Hematopoietic multipotent progenitor cell treated with erythropoietin and hydrocortisone succinate and interleukin-3 and kit ligand, for 4 days (in vitro differentiated cells): ENCODE results near the gene ACAD11.

Source experiments
- DNase-seq: peaks from one replicate; pipeline ENCODE4 v3.0.0-alpha.2; 2015

Gene ACAD11, protein sequence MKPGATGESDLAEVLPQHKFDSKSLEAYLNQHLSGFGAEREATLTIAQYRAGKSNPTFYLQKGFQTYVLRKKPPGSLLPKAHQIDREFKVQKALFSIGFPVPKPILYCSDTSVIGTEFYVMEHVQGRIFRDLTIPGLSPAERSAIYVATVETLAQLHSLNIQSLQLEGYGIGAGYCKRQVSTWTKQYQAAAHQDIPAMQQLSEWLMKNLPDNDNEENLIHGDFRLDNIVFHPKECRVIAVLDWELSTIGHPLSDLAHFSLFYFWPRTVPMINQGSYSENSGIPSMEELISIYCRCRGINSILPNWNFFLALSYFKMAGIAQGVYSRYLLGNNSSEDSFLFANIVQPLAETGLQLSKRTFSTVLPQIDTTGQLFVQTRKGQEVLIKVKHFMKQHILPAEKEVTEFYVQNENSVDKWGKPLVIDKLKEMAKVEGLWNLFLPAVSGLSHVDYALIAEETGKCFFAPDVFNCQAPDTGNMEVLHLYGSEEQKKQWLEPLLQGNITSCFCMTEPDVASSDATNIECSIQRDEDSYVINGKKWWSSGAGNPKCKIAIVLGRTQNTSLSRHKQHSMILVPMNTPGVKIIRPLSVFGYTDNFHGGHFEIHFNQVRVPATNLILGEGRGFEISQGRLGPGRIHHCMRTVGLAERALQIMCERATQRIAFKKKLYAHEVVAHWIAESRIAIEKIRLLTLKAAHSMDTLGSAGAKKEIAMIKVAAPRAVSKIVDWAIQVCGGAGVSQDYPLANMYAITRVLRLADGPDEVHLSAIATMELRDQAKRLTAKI

DNA sequence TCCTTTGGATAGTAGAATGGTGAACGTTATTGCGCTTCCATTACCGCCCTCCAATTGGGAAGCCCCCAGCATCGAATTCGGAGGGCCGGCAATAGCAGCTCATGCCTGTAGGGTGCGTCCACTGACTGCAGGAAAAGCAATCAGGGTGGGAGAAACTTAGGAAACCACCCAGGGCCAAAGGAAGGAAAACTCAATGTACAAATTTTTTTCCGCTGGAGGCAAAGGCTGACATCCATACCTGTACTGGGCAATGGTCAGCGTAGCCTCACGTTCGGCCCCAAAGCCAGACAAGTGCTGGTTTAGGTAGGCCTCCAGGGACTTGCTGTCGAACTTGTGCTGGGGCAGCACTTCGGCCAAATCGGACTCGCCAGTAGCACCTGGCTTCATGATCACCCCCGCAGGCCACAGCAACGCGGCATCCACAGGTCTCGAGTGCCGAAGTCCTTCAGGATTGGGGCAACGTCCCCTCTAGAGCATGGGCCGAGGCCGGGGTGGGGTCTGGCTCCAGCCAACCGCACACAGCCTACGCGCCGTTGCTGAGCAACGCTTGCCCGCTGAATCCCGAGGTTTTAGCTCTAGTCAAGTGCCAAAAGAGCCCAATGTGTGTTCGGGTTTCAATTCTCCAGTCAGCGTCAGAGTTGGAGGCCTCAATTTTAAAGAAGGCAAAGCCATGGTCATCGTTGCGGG is at the start of gene ACAD11:
TSS of gene ACAD11 (minus strand) at position 445 of the 687 bp plus-strand sequence. CDS start at position 387, 58 bp downstream.
- peak; percentile 83 for DNase-seq

DNA sequence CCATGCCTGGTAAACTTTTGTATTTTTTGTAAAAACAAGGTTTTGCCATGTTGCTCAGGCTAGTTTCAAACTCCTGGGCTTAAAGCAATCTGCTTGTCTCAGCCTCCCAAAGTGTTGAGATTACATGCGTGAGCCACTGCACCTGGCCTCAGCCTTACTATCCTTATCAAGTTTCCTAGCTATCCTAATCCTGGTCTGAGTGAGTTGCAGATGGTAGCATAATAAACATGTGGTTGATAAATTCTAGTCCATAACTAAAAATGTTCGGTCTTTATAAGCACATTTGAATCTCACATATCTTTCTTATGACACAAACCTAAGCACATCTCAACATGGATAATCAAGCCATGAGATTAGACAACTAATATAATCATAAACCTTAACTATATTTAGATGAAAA is 44.1 kb upstream of the ACAD11 start:
- no peak for DNase-seq

DNA sequence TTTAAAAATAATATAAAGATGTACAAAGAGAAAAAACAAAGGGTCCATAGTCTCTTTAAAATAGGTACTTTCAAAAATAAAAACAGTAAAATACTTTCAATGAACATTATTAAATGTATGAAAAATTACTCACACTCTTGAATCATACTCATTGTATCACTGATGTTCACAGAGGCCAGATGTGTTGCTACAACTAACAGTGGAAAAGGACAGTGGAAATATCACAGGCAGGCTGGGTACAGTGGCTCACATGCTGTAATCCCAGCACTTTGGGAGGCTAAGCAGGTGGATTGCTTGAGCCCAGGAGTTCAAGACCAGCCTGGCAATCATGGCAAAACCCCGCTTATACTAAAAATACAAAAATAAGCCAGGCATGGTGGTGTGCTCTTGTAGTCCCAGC is 35.8 kb upstream of the ACAD11 start:
- no peak for DNase-seq

DNA sequence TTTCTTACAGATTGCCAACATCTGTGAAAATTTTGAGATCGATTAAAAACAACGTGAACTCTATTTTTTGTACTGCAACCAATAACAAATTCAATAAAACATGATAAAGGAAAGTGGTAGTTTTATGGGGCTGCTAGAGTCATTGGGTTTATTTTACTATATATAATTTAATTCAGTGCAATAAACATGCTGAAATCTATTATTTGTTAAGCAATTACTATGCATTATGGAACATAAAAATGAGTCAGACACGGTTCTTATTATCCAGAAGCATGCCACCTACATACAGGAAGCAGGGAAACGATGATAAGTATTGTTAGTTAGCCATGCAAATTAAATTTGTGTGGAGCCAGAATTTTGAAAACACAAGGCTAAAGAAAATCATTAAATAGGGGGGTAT is 35.4 kb upstream of the ACAD11 start:
- no peak for DNase-seq

DNA sequence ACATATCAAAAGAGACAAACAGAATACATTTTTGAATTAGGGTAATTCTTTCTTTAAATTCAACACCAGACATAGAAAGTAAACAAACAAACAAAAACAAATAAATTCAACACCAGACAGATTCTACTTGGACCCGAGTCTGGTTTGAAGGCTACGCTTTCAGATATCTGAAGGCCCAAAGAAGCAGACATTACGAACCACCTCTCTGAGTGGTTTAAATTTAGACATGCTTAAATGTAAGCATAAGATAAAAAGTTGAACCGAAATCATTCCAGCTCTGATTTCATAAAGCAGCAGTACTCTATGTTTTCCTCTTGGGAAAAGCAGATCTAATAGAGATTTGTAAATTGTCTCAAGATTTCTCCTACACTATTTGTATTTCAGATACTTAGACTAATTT is 30.4 kb upstream of the ACAD11 start:
- DNase-seq, result no peak

DNA sequence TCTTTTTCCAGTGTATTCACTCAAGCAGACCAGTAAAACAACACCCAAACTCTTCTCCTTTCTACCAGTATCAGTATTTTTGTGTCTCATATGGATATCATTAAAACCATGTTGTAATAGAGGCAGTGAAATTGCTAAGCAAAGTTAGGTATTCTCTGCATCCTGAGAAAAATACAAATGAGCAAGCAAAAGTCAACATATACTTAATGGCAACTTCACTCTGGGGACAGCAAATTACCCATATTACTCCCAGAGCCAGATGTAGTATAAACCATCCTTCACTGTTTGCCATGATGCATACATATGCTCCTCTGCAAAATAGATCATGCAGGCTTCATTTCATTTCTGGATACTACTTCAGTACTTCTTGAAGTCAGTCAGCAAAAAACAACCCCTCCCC is 22.6 kb upstream of the ACAD11 start:
- no peak for DNase-seq

DNA sequence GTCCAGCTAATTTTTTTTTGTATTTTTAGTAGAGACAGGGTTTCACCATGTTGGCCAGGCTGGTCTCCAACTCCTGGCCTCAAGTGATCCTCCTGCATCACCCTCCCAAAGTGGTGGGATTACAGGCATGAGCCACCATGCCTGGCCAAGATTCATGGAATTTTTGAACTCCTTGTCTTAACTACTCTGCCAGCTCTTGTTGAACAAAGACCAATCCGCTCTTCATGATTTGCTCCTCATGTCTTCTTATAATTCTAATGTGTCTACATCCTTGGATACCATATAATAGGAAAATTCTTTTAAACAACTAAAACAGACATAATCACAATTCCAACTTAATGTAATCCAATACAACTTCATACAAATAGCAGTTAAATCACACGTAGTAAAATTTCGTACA is 21.8 kb upstream of the ACAD11 start:
- DNase-seq, result no peak

DNA sequence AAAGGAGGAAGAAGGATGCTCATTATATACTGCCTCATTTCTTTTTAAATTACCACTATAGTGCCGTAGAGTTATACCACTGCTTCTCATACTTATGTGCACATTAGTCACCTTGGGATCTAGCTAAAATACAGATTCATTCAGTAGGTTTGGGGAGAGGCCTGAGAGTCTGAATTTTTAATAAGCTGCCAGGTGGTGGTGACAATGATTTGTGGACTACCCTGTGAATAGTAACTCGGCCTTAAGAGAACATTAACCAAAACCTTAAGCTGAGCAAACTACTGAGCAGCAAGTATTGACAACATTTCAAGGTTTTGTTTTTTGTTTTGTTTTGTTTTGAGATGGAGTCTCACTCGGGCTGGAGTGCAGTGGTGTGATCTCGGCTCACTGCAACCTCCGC is 20.3 kb upstream of the ACAD11 start:
- no peak for DNase-seq

DNA sequence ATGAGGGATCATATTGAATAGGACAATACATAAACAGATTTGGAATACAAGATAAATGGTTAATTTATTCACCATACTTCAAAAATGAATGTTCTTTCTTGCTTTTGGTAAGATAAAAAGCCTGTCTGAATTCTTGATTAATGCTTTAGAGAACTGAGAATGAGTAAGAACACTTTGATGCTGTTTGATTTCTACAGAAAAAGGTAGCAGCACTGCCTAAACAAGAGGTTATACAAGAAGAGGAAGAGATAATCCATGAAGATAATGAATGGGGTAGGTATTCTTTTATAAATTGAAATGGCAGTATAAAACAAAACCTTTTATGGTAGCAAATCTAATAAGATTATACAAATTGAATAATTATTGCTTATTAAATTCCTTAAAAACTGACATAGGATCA is 15.8 kb upstream of the ACAD11 start:
- DNase-seq, result no peak

DNA sequence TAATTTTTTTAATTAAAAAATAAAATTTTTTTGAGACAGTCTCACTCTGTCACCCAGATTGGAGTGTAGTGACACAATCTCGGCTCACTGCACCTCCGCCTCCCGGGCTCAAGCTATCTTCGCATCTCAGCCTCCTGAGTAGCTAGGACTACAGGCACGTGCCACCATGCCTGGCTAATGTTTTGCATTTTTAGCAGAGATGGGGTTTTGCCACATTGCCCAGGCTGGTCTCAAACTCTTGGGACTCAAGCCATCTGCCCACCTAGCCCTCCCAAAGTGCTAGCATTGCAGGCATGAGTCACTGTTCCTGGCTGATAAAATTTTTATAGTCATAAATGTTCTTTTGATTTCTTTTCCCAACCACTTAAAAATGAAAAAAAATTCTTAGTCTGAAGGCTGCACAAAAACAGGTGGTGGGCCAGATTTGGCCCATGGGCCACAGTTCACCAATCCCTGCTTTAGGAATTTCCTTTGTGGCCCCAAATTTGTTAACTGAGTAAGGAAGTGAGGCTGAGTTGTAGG is 9.7 kb upstream of the ACAD11 start:
- peak; percentile 22 for DNase-seq

DNA sequence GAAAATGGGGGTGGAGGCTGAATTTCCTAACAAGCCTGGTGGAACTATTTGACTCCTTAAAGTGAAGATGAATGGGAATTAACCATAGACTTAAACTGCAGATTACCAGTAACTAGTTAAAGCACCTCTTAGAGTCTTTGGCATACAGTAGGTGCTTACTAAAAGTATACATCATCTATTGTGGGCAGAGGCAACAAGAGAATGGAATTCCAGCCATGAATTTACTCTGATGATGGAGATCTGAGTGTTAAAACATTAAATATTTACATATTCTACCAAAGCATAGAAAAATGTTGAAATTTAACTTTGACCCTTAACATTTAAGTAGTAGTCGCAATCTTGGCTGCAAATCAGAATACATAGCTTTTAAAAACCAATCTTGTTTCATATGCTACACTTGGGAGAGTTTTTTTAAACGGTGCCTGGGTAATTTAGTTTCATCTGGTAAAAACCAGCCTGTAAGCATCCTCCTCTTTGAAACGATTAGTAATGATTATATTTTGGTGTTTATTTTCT is 5.7 kb upstream of the ACAD11 start:
- DNase-seq, result no peak

DNA sequence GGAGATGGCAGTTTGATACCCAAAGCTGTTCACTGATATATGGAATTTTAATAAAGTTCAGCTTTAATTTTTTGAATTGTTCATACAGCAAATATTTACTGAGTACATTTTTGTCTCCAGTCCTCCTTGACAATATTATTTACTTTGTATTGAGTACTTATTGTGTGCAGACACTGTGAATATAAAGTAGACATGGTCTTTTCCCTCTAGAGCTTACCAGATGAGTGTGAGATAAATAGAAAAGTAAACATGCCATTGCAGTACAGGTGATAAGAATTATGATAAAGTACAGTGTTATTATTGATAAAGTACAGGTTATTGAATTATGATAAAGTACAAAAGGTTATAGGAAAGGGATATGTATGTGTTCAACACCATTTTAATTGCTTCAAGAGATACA is 2.6 kb upstream of the ACAD11 start:
- DNase-seq, result no peak

DNA sequence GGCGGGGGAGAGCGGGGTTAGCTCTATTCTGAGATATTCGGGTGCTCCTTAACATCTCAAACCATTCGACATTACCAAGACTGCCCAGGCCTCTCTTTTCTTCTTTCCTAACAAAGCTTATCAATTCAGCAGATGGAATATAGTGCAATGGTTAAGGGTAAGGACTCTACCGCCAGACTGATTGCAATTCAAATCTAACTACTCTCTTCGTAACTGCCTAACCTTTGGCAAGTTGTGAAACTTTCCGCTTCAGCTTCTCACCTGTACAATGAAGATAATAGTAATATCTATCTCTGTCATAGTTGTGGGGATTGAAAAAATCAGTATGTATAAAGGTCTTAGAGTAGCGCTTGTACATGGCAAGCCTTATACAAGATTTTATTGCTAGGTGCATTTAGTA is 1.5 kb upstream of the ACAD11 start:
- no peak for DNase-seq

DNA sequence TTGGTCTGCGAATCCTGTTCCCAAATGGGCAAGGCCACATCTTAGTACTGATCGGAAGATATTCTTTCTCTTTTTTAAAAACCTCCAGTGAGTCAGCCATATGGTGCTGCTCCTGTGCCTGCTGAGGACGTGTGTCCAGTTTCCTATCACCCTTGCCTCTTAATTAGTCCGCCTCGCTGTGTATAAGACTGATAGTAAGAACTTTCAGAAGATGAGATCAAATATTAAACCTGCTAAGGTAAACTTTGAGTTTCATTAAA is 1.1 kb upstream of the ACAD11 start:
- peak; percentile 56 for DNase-seq

DNA sequence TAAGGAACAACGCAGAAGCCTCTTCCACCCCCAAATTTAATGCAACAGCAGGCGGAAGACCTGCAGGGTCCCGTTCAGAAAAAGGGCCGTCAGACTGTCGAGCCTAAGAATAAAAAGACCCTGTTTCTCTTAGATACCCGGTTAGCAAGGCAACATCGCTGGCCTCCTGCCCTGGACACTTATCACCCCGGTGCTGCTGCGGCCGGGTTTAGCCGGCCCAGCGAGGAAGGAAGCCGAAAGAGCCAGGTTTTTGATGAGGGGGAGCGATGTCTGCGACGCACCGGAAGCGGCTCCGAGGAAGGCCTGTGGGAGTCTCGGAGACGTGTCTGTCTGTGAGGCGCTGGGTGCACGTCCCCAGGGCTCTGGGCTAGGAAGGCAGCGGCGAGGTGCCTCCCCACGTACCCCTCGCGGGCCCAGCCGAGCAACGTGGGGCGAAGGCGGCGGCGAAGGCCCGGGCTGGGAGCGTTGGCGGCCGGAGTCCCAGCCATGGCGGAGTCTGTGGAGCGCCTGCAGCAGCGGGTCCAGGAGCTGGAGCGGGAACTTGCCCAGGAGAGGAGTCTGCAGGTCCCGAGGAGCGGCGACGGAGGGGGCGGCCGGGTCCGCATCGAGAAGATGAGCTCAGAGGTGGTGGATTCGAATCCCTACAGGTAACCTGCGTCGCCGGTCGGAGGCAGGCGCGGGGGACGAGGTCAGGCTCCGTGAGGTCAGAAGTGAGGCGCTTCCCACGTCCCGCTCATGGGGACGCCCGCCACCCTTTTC is 622 bp upstream of the ACAD11 start, which contains the start of gene UBA5:
TSS of gene UBA5 (plus strand) at position 278 of the 759 bp plus-strand sequence. CDS start at position 487, 209 bp downstream.
- peak; percentile 87 for DNase-seq

DNA sequence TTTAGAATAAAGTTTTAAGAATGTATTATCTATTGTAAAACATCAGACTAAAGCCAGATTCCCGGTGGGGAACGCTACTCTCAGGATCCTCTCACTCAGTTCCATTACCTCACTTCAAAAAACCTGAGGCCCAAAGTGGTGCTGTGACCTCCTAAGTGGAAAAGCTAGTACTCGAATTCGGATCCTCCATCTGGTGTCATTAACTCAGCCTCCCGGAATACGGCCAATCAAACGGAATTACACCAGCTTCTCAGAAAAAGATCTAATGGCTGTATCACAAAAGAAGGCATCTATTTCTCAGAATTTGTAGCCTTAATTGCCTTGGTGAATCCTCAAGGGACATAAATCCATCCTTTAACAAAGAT is 627 bp downstream of the ACAD11 start:
- DNase-seq, result no peak

DNA sequence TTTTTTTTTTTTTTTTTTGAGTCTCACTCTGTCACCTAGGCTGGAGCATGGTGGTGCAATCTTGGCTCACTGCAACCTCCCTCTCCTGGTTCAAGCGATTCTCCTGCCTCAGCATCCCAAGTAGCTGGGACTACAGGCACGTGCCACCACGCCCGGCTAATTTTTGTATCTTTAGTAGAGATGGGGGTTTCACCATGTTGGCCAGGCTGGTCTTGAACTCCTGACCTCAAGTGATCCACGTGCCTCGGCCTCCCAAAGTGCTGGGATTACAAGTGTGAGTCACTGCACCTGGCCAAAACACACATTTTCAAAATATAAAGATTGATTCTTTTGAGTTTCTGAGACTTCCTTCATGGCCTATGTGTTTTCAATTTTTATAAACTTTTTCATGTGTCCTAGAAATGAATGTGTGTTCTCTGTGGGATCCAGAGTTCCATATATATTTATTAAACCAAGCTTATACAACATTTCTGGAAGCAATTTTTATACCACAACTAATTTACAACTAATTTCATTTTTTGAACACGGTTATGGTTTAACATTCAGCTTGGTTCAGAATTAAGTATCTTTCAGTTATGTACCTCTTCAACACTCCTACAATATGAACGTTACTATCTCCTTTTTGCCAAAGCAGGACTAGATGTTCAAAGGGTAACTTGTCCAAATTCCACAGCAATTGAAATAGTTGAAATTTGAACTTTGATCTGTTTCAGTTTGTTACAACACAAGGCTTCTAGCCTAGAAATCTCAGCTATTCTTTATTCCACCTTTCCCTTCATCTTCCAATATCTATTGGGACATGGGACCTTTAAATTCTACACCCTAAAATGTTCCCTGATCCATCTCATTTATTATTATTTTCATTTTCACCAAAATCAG is 1.5 kb downstream of the ACAD11 start:
- no peak for DNase-seq

DNA sequence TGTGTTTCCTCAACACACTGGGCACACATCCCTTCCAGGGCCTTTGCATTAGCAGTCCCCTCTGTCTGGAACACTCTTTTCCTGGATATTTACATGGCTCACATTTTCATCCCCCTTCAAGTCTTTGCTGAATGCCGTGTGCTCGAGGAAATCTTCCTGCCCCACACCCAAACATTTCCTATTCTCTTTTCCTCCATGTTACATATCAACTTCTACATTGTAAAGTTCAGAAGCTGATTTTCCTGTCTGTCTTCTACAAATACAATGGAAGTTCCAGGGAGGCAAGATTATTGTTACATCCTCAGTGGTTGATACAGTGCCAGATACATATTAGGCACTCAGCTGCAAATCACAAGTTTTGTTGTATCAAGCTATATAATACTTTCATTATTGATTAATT is 4.1 kb downstream of the ACAD11 start:
- DNase-seq, result no peak

DNA sequence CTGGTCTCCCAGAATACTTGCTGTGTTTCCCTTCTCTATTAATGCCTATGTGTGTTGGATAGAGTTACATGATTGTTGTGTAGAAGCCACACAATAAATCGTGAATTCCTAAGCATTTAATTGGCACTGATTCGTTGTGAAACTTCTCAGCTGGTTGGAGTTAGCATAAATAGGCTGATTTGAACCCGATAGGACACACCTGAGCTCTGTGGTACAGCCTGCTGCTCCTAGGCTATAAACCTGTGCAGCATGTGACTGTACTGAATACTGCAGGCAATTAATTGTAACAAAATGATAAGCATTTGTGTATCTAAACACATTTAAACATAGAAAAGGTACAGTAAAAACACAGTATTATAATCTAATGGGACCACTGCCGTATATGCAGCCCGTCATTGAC is 4.9 kb downstream of the ACAD11 start:
- no peak for DNase-seq

DNA sequence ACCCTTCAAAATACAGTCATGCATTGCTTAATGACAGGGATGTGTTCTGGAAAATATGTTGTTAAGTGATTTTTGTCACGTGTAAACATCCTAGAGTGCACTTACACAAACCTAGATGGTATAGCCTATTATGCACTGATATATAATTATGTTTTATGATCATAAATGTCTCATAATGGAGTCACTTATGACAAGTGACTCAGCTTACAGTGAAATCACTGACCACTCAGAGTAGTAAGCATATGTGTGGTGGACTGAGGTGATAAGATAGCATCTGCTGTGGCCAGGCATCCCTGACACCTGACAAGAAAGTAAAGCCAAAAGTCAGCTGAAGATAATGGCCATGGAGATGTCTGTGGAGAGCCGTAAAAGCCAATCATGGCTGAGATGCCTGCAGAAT is 5.4 kb downstream of the ACAD11 start:
- no peak for DNase-seq

DNA sequence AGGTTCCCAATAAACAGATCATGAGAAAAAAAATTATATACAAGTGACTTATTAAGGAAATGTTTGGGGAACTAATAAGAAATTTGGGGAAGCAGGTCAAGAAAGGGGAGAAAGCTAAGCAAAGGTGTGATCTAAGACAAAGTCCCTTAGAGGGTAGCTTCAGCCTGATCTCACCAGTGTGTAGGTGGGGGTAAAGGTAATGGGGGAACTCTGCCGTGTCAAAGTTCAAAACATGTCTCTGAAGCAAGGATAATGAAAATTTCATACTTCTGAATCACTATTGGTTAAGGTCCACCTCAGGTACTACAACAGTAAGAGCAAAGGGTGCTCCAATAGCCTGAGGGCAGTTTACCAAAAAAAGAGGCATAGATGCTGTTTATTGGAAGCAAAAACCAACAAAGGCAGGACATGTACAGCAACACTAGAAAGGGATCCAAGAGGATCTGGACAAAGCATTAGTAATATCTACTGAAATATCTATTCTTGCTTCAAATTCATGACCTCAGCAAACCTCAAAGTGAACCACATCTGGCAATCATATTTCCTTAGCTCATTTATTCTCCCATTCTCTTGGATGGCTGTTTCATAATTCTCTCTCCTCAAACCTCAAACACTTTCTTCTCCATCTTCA is 6.9 kb downstream of the ACAD11 start:
- DNase-seq, result no peak
